ENCODE results near the gene HSF2BP. TPM values are rescaled to one million over a fixed set of nuclear protein-coding genes. Genes with fewer than 3 reads are reported as not detected.
"Not testable (repeated sequence)": the region's sequence is repeated elsewhere in the genome, so short reads cannot be mapped to it uniquely, and the experiment has no call there.

The HSF2BP gene
- total RNA-seq, 4 donors from 2014 or later: 1.7 to 6.3 (median 1.9) TPM

DNA sequence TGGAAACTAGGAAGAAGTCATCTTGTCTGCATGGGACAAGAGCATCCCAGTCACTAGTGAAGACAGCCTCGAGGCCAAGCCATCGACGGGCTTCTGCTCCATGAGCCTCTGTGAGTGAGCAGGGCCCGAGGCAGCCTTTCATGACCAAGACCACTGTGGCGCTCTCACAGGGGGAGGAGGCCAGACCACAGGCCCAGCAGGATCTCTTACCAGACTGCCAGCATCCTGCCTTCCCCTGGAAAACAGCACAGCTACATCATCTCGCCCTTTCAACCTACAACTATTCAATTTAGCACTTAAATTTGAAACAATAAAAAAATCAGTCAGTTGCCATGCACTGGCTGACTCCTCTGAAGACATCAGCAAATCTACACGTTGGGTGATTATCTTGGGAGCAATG lies 85.4 kb downstream of the HSF2BP start:
- TF ChIP-seq, protein P1, sequence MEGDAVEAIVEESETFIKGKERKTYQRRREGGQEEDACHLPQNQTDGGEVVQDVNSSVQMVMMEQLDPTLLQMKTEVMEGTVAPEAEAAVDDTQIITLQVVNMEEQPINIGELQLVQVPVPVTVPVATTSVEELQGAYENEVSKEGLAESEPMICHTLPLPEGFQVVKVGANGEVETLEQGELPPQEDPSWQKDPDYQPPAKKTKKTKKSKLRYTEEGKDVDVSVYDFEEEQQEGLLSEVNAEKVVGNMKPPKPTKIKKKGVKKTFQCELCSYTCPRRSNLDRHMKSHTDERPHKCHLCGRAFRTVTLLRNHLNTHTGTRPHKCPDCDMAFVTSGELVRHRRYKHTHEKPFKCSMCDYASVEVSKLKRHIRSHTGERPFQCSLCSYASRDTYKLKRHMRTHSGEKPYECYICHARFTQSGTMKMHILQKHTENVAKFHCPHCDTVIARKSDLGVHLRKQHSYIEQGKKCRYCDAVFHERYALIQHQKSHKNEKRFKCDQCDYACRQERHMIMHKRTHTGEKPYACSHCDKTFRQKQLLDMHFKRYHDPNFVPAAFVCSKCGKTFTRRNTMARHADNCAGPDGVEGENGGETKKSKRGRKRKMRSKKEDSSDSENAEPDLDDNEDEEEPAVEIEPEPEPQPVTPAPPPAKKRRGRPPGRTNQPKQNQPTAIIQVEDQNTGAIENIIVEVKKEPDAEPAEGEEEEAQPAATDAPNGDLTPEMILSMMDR (IDR thresholded peaks at IDR 0.05): no peak
- TF ChIP-seq POLR2A (IDR thresholded peaks at IDR 0.05) (no peak), EP300 (IDR thresholded peaks at IDR 0.05) (no peak)
- no peak overlapping the region for H3K4me3 ChIP-seq
- peak overlapping the region in 2 of 4 donors; percentile 61 to 67 for H3K27ac ChIP-seq
- 85 to 92% methylated on average over 7 of the region's 7 CpGs for WGBS, 2 donors
- no peaks in the 10 kb centered on the region for H3K9me3 ChIP-seq
- H3K36me3 ChIP-seq: no peaks in the 10 kb centered on the region
- H3K4me1 ChIP-seq: peaks cover 0 to 6% (median under 1%) of the 10 kb centered on the region in 4 donors
- no peak for DNase-seq (ENCODE audit: low spot score in 2 of 2)
- H3K27me3 ChIP-seq: no peaks in the 10 kb centered on the region

DNA sequence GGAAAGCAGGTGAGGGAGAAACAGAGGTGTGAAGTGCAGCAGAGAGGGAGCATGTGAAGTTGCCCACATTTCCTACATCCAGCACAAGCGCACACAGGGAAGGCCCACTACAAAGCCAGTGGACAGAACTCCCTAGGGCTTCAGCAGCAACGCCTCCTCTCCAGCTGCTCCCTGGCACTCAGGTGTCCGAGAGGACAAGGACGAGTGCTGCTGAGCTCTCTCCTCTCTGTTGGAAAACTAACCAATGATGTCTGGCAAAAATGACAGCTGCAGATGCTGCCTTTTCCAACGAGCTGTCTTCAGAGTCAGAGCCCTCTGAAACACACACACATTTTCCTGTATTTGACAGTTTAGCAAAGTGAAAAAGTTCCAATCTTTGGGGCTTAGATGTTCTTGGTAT lies 86.8 kb downstream of the HSF2BP start:
- H3K27me3 ChIP-seq: no peaks in the 10 kb centered on the region
- TF ChIP-seq EP300 (IDR thresholded peaks at IDR 0.05) (no peak), POLR2A (IDR thresholded peaks at IDR 0.05) (no peak)
- TF ChIP-seq, protein P1 (IDR thresholded peaks at IDR 0.05): no peak
- no peaks in the 10 kb centered on the region for H3K36me3 ChIP-seq
- H3K4me3 ChIP-seq: no peak overlapping the region
- no peak for DNase-seq (ENCODE audit: low spot score in 2 of 2)
- WGBS, 2 donors: 74 to 80% methylated on average over 5 of the region's 5 CpGs
- H3K27ac ChIP-seq: no peak overlapping the region
- no peaks in the 10 kb centered on the region for H3K9me3 ChIP-seq
- H3K4me1 ChIP-seq: no peaks in the 10 kb centered on the region

- H3K4me1 ChIP-seq: no peaks in the 10 kb centered on the region
- no peak for TF ChIP-seq EP300 (IDR thresholded peaks at IDR 0.05)
- no peak overlapping the region for H3K4me3 ChIP-seq
- no peaks in the 10 kb centered on the region for H3K9me3 ChIP-seq
- no peaks in the 10 kb centered on the region for H3K27me3 ChIP-seq
- H3K36me3 ChIP-seq: no peaks in the 10 kb centered on the region
- WGBS, 2 donors: 75 to 82% methylated on average over 6 of the region's 6 CpGs
- no peak overlapping the region for H3K27ac ChIP-seq
- DNase-seq (ENCODE audit: low spot score in 2 of 2): no peak
These were observed 87.3 kb downstream of the HSF2BP start for GRCh38 chr21:43571976-43572375.

GRCh38 chr21:43570195-43570594 lies 89.1 kb downstream of the HSF2BP start:
- H3K27me3 ChIP-seq; H3K4me3 ChIP-seq; H3K9me3 ChIP-seq; H3K36me3 ChIP-seq; DNase-seq (ENCODE audit: low spot score in 2 of 2); H3K4me1 ChIP-seq; H3K27ac ChIP-seq: not testable (repeated sequence)
- WGBS, 2 donors: no CpG with 5 or more reads among the region's 3 CpGs

- DNase-seq (ENCODE audit: low spot score in 2 of 2); H3K9me3 ChIP-seq; H3K4me3 ChIP-seq; H3K4me1 ChIP-seq; H3K27me3 ChIP-seq; H3K27ac ChIP-seq; H3K36me3 ChIP-seq: not testable (repeated sequence)
- no CpG with 5 or more reads among the region's 5 CpGs for WGBS, 2 donors
These were observed 96.8 kb downstream of the HSF2BP start for GRCh38 chr21:43562451-43562850.

GRCh38 chr21:43540561-43540960 lies 118.7 kb downstream of the HSF2BP start:
- H3K27ac ChIP-seq: not testable (repeated sequence)
- no CpG with 5 or more reads among the region's 2 CpGs for WGBS, 2 donors

DNA sequence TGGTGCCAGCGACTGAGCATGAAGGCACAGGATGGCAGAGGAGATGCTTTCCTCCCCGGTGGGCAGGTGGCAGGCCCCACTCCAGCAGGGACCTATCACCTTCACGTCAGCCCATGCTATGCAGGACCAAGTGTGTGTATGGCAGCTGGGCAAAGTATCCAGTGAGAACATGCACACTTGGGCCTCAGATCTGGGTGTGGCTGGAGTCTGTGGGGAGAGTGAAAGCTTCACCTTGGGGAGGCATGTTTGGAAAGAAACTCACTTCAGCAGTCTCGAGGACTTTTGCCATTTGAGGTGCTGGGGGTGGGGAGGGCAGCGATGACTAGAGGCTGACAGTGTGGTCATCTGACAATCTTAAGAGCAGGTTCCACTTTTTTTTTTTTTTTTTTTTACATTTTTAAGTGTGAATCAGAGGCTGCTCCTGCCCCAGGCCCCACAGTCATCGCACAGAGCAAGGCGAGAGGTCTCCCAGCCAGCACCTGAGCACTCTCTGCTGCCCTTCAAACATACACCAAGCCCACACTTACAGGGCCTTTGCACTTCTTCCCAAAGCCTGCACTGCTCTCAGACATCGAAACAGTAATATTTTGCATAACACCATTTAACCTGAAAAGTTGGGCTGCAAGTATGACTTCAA lies 136.7 kb downstream of the HSF2BP start:
- H3K4me1 ChIP-seq; H3K4me3 ChIP-seq; H3K36me3 ChIP-seq; H3K9me3 ChIP-seq; H3K27me3 ChIP-seq; H3K27ac ChIP-seq; DNase-seq (ENCODE audit: low spot score in 2 of 2): not testable (repeated sequence)
- no CpG with 5 or more reads among the region's 8 CpGs for WGBS, 2 donors

More at GRCh38 chr21:43540561-43540960, 118.7 kb downstream of the HSF2BP start:
- not testable (repeated sequence) for H3K4me3 ChIP-seq; DNase-seq (ENCODE audit: low spot score in 2 of 2); H3K9me3 ChIP-seq; H3K27me3 ChIP-seq; H3K36me3 ChIP-seq; H3K4me1 ChIP-seq

GRCh38 chr21:43517701-43518100 lies 141.6 kb downstream of the HSF2BP start:
- not testable (repeated sequence) for H3K27ac ChIP-seq; H3K9me3 ChIP-seq; H3K4me1 ChIP-seq; H3K4me3 ChIP-seq; H3K36me3 ChIP-seq; DNase-seq (ENCODE audit: low spot score in 2 of 2); H3K27me3 ChIP-seq
- no CpG with 5 or more reads among the region's 6 CpGs for whole genome bisulfite sequencing, 2 donors

DNA sequence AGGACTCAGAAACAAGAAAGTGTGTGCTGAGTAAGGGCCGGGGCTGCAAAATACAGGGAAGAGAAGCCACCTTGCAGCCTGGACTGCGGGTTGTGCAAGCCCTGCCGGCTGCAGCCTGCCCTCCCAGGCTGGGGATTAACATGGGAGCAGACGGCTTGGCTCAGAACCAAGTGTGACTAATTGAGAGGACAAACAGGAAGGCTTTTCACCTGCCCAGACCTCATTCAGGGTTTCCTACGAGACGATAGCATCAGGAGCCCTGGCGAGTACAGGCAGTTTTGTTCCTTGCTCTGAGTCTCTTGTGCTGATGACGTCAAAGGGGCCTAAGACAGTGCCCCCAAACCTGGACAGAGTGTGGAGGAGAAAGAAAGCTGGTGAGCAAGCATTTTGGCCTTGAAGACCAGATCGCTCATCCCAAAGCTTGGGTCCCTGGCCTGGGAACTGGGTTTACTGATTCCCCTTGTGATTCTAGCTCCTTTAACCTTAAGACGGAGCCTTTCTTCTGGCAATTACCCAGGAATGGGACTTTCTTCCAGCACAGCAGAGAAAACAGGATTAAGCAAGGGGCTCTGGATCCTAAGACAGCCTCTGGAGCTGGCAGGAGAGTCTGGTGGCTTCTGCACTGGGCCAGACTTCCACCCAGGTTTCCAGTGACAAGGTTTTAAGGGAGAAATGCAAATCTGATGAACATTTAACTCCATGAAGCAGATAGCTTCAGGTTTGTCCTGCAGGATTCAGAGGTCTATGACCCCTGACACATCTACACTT lies 142.2 kb downstream of the HSF2BP start:
- WGBS, 2 donors: no CpG with 5 or more reads among the region's 10 CpGs
- not testable (repeated sequence) for H3K9me3 ChIP-seq

GRCh38 chr21:43516295-43516847 lies 142.9 kb downstream of the HSF2BP start:
- not testable (repeated sequence) for H3K27ac ChIP-seq; H3K4me1 ChIP-seq; H3K36me3 ChIP-seq; H3K9me3 ChIP-seq; H3K27me3 ChIP-seq; DNase-seq (ENCODE audit: low spot score in 2 of 2); H3K4me3 ChIP-seq
- no CpG with 5 or more reads among the region's 4 CpGs for WGBS, 2 donors

More for the DNA sequence above, 142.2 kb downstream of the HSF2BP start:
- not testable (repeated sequence) for H3K4me3 ChIP-seq; DNase-seq (ENCODE audit: low spot score in 2 of 2); H3K27me3 ChIP-seq; H3K27ac ChIP-seq; H3K36me3 ChIP-seq; H3K4me1 ChIP-seq

DNA sequence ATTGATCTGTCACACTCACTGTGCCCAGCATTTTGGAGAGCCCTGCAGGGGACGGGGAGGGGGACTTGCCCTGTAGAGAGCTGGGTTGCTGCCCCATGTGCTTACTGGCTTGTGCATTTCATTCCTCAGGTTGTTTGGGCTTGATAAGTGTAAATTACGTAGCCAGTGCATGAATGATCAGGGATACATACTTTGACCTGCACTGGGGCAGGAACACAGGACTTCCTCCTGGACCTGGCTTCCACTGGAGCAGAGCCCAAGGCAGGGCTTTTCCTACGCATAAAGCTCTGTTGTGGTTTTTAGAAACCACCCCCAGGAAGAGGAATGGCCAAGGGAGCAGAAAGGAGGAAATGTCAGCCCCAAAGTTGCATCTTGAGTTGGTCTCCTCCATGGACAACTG lies 144.5 kb downstream of the HSF2BP start:
- H3K36me3 ChIP-seq; H3K27me3 ChIP-seq; H3K9me3 ChIP-seq; H3K4me3 ChIP-seq; H3K27ac ChIP-seq; DNase-seq (ENCODE audit: low spot score in 2 of 2); H3K4me1 ChIP-seq: not testable (repeated sequence)
- no CpG with 5 or more reads among the region's 3 CpGs for WGBS, 2 donors

Measured in tibial nerve (tissue), 4 donors.